Endodermal cell (in vitro differentiated cells): ENCODE measurements around the gene CPLX4. TPM values are rescaled to one million over a fixed set of nuclear protein-coding genes. Genes with fewer than 3 reads are reported as not detected.
A peak's percentile ranks its signal among the peaks of the same experiment; 100 is the strongest.
"Not testable (repeated sequence)": the region's sequence is repeated elsewhere in the genome, so short reads cannot be mapped to it uniquely, and the experiment has no call there.

ENCODE experiments used
- DNase-seq: peaks from one replicate; pipeline ENCODE4 v3.0.0-alpha.2; 2017
- H3K27ac ChIP-seq: 2 replicates; pipeline ENCODE4 v1.5.1; 2013; ENCODE audit warnings: mild to moderate bottlenecking, low read depth, low read length, moderate library complexity
- H3K27me3 ChIP-seq: 2 replicates; pipeline ENCODE4 v1.6.1; 2013; ENCODE audit warnings: mild to moderate bottlenecking, low read length, moderate library complexity; ENCODE audit not compliant: insufficient read depth, control insufficient read depth, poor library complexity, severe bottlenecking
- H3K36me3 ChIP-seq: 2 replicates; pipeline ENCODE4 v1.7.0; 2013; ENCODE audit warnings: mild to moderate bottlenecking, low read length, moderate library complexity; ENCODE audit not compliant: control insufficient read depth, insufficient read depth
- H3K4me1 ChIP-seq: one replicate; pipeline ENCODE4 v1.7.0; 2013; ENCODE audit warnings: low read length; ENCODE audit not compliant: control insufficient read depth, insufficient read depth
- H3K4me3 ChIP-seq: 2 replicates; pipeline ENCODE4 v1.5.1; 2013; ENCODE audit warnings: mild to moderate bottlenecking, low read length, moderate library complexity
- H3K9ac ChIP-seq: 2 replicates; pipeline ENCODE4 v1.6.1; 2013; ENCODE audit warnings: mild to moderate bottlenecking, low read length, moderate library complexity; ENCODE audit not compliant: poor library complexity, severe bottlenecking; ENCODE audit errors: extremely low read depth
- H3K9me3 ChIP-seq: 2 replicates; pipeline ENCODE4 v1.6.1; 2013; ENCODE audit warnings: mild to moderate bottlenecking, low read length, moderate library complexity; ENCODE audit not compliant: control insufficient read depth
- H3K27ac Mint-ChIP-seq: 2 replicates; pipeline ENCODE4 v1.8.0; 2020; ENCODE audit warnings: mixed read lengths
- H3K27me3 Mint-ChIP-seq: 2 replicates; pipeline ENCODE4 v1.8.0; 2021; ENCODE audit warnings: mild to moderate bottlenecking, mixed read lengths; ENCODE audit not compliant: insufficient read depth
- H3K36me3 Mint-ChIP-seq: 2 replicates; pipeline ENCODE4 v1.8.0; 2020; ENCODE audit warnings: low read depth, mixed read lengths
- H3K4me1 Mint-ChIP-seq: 2 replicates; pipeline ENCODE4 v1.8.0; 2020; ENCODE audit warnings: mixed read lengths
- H3K4me3 Mint-ChIP-seq: 2 replicates; pipeline ENCODE4 v1.8.0; 2020; ENCODE audit warnings: mild to moderate bottlenecking, moderate library complexity, mixed read lengths
- H3K9me3 Mint-ChIP-seq: 2 replicates; pipeline ENCODE4 v1.8.0; 2020; ENCODE audit warnings: mild to moderate bottlenecking, mixed read lengths
- CTCF ChIP-seq: fragments of 200-600 bp; sonication (generic); conservative IDR thresholded peaks from 2 replicates; pipeline ENCODE4 v1.5.0; 2021; ENCODE audit warnings: antibody characterized with exemption, mild to moderate bottlenecking
- WGBS, 2 experiments: methylation state at CpG; one replicate each; pipeline versions ENCODE4 v1.1.5 to v1.1.7; 2013; ENCODE audit warnings: missing lambda C conversion rate in 2 of 2, mixed read lengths in 1 of 2; ENCODE audit not compliant: insufficient coverage in 1 of 2, insufficient read length in 1 of 2; 5-methylcytosine and 5-hydroxymethylcytosine counted together
- total RNA-seq, 2 donors: library from RNA; stranded (reverse); fragmentation: NEBNext Ultra II Directional in 1 of 2; extraction: Animal tissue kit (Norgen Biotek cat#: 25700) in 1 of 2; gene quantifications; 2 replicates in 1 of 2; 3 replicates in 1 of 2; pipeline ENCODE4 v1.2.1, GENCODE V29; 2021

CPLX4 gene
- total RNA-seq, 2 donors from 2014 or later, result not detected

DNA sequence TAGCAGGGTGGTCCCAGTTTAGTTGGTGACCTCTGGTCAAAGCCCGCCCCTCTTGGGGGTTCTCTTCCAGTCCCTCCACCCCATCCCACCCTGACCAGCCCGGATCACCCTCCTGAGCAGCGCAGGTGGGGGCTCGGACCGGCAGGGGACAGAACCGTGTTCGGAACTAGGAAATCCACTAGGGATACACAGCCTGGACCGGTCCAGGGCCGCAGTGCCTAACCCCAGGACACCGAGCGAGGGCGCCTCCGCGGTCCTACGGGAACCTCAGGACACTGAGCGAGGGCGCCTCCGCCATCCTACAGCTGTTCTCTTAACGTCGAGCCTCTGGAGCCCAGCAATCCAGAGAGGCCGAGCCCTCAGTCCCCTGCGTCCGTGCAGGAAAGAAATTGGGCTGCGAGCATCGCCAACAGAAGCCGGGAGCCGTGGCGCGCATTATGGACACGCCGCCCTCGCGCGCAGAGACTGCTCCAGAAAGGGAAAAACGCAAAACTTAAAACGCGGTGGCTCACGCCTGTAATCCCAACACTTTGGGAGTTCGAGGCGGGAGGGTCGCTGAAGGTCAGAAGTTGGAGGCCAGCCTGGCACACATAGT, 53.7 kb downstream of the CPLX4 start:
- 8% methylated on average over 35 to 41 of the region's 41 CpGs for WGBS, 2 experiments
- no peaks in the 10 kb centered on the region for H3K36me3 ChIP-seq

GRCh38 chr18:59264121-59264571, 54.3 kb downstream of the CPLX4 start:
- peaks cover 14% of the 10 kb centered on the region for H3K4me1 Mint-ChIP-seq
- H3K27me3 Mint-ChIP-seq, result peaks cover 98% of the 10 kb centered on the region
- H3K4me3 Mint-ChIP-seq, result no peak overlapping the region
- H3K27me3 ChIP-seq, result peaks cover 74% of the 10 kb centered on the region
- H3K36me3 ChIP-seq, result no peaks in the 10 kb centered on the region
- no peak overlapping the region for H3K4me3 ChIP-seq
- no peak overlapping the region for H3K27ac ChIP-seq
- H3K4me1 ChIP-seq, result no peaks in the 10 kb centered on the region
- H3K36me3 Mint-ChIP-seq, result no peaks in the 10 kb centered on the region
- 9 to 10% methylated on average over 4 to 16 of the region's 17 CpGs for WGBS, 2 experiments
- DNase-seq, result peak; percentile 80
- H3K27ac Mint-ChIP-seq, result no peak overlapping the region
- no peak for TF ChIP-seq CTCF
- no peak overlapping the region for H3K9ac ChIP-seq
- peaks cover 14% of the 10 kb centered on the region for H3K9me3 ChIP-seq
- peaks cover 15% of the 10 kb centered on the region for H3K9me3 Mint-ChIP-seq

More for the DNA sequence above, 53.7 kb downstream of the CPLX4 start:
- H3K27me3 Mint-ChIP-seq, result peaks cover 98% of the 10 kb centered on the region
- DNase-seq, result peak; percentile 72
- no peak for TF ChIP-seq CTCF
- H3K4me1 Mint-ChIP-seq, result peaks cover 17% of the 10 kb centered on the region
- no peaks in the 10 kb centered on the region for H3K4me1 ChIP-seq
- H3K9me3 Mint-ChIP-seq, result peaks cover 9% of the 10 kb centered on the region
- peak overlapping the region; percentile 48 for H3K4me3 Mint-ChIP-seq
- H3K27me3 ChIP-seq, result peaks cover 80% of the 10 kb centered on the region
- peak overlapping the region; percentile 71 for H3K4me3 ChIP-seq
- no peaks in the 10 kb centered on the region for H3K36me3 Mint-ChIP-seq
- H3K9ac ChIP-seq, result no peak overlapping the region
- H3K27ac ChIP-seq, result no peak overlapping the region
- peaks cover 14% of the 10 kb centered on the region for H3K9me3 ChIP-seq
- no peak overlapping the region for H3K27ac Mint-ChIP-seq

DNA sequence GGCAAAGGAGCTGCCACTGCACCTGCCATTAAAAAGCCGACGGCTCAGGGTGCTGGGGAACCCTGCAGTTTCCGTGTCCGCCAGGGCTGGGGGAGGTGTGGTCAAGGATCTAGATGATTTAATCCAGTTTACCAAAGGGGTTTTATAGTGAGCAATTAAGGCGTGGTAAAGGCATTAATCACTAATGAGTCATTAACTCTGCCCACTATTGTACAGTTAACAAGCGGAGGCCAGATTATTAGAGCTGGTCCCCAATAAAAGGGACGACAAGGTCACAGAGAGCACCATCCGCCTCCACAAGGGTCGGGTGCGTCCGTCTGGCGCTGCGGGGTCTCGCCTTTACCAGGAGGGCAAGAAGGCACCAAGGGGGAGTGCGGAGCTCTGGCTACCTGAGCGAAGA, 54.8 kb downstream of the CPLX4 start:
- H3K27ac ChIP-seq, result no peak overlapping the region
- no peak for TF ChIP-seq CTCF
- Mint-ChIP-seq H3K27me3 (peaks cover 100% of the 10 kb centered on the region), H3K36me3 (no peaks in the 10 kb centered on the region), H3K27ac (no peak overlapping the region), H3K4me1 (peaks cover 13% of the 10 kb centered on the region), H3K9me3 (peaks cover 18% of the 10 kb centered on the region), H3K4me3 (no peak overlapping the region)
- peaks cover 70% of the 10 kb centered on the region for H3K27me3 ChIP-seq
- no peak overlapping the region for H3K9ac ChIP-seq
- no peaks in the 10 kb centered on the region for H3K4me1 ChIP-seq
- H3K4me3 ChIP-seq, result no peak overlapping the region
- no peaks in the 10 kb centered on the region for H3K36me3 ChIP-seq
- H3K9me3 ChIP-seq, result peaks cover 14% of the 10 kb centered on the region
- WGBS, 2 experiments, result 16 to 17% methylated on average over 9 to 14 of the region's 16 CpGs
- DNase-seq, result no peak

- 80% methylated on average over 1 of the region's 2 CpGs; no CpG with 5 or more reads in 1 of the 2 experiments for WGBS, 2 experiments
- H3K36me3 ChIP-seq, DNase-seq, H3K27ac Mint-ChIP-seq, H3K9ac ChIP-seq, H3K4me1 Mint-ChIP-seq, H3K36me3 Mint-ChIP-seq, H3K4me1 ChIP-seq, H3K4me3 ChIP-seq, H3K4me3 Mint-ChIP-seq, H3K27ac ChIP-seq: not testable (repeated sequence)
- Mint-ChIP-seq H3K27me3 (peaks cover 99% of the 10 kb centered on the region), H3K9me3 (peaks cover 25% of the 10 kb centered on the region)
- Histone ChIP-seq H3K9me3 (peaks cover 14% of the 10 kb centered on the region), H3K27me3 (peaks cover 56% of the 10 kb centered on the region)
These were observed 56.2 kb downstream of the CPLX4 start for GRCh38 chr18:59262243-59262642.

GRCh38 chr18:59261842-59262241, 56.6 kb downstream of the CPLX4 start:
- peaks cover 29% of the 10 kb centered on the region for H3K9me3 Mint-ChIP-seq
- not testable (repeated sequence) for H3K27ac ChIP-seq, H3K9ac ChIP-seq, H3K4me3 Mint-ChIP-seq, H3K27ac Mint-ChIP-seq, H3K4me1 ChIP-seq, H3K36me3 Mint-ChIP-seq, H3K36me3 ChIP-seq, H3K4me3 ChIP-seq, DNase-seq, H3K4me1 Mint-ChIP-seq
- H3K9me3 ChIP-seq, result peaks cover 10% of the 10 kb centered on the region
- H3K27me3 Mint-ChIP-seq, result peaks cover 97% of the 10 kb centered on the region
- H3K27me3 ChIP-seq, result peaks cover 52% of the 10 kb centered on the region
- WGBS, 2 experiments, result 60 to 100% methylated on average over 1 of the region's 3 CpGs
